Tongue (tissue), 2 donors: ENCODE results near the gene TBRG4. TPM values are rescaled to one million over a fixed set of nuclear protein-coding genes. Genes with fewer than 3 reads are reported as not detected.
"Not testable (repeated sequence)": the region's sequence is repeated elsewhere in the genome, so short reads cannot be mapped to it uniquely, and the experiment has no call there.

Experiments used
- DNase-seq: peaks from one replicate; pipeline ENCODE4 v3.0.0-alpha.2; 2015
- total RNA-seq: library from RNA; depleted of rRNA; stranded (reverse); fragments of >200 nt; gene quantifications from one replicate; pipeline ENCODE4 v1.2.3, GENCODE V29; 2014

The TBRG4 gene
- total RNA-seq, 1 donor from 2014 or later = 55.4 TPM

- DNase-seq = no peak
Observed at GRCh38 chr7:45116048-45116447, 4.6 kb upstream of the TBRG4 start.

DNA sequence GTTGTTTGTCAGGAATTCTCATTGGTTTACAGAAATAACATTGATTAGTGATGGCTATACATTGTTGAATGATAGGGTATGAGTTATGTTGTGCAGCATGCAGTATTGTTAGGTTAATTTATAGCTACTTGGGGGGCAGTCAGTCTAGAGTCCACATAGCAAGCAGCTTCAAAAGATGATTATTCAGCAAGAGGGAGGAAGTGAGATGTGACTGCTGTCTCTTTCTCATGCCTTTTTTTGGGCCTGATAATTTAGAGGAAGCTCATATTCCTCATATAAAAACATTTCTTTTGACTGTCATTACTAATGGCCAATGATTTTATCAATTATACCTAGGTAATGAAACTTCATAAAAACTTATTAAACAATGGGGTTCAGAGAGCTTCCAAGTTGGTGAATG, 3.4 kb upstream of the TBRG4 start:
- no peak for DNase-seq

DNA sequence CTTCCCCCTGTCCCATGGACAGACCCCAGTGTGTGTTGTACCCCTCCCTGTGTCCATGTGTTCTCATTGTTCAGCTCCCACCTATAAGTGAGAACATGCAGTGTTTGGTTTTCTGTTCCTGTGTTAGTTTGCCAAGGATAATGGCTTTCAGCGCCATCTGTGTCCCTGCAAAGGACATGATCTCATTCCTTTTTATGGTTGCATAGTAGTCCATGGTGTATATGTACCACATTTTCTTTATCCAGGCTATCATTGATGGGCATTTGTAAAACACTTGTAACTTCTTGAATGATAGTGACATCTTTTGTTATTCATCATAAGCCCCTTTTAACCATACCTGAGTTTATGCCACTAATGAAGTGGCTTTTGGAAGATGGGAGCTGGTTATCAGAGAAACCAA, 2.8 kb upstream of the TBRG4 start:
- DNase-seq = not testable (repeated sequence)

DNA sequence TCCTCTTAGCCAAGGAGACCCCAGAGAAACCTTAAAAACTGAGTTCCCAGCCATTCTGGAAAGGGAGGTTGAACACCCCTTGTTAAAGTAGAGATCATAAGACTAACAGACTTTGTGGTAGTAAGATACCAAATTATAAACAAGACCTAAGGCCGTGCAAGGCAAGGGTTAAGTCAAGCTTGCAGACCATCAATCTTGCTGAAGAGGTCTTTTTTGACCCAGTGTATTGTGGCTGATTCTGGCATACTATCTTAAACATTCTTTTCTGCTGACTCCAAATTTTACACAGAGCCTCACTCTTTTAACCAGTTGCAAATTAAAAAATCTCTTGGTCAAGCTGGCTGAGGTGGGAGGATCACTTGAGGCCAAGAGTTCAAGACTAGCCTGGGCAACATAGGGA, 1.2 kb upstream of the TBRG4 start:
- DNase-seq = no peak

DNA sequence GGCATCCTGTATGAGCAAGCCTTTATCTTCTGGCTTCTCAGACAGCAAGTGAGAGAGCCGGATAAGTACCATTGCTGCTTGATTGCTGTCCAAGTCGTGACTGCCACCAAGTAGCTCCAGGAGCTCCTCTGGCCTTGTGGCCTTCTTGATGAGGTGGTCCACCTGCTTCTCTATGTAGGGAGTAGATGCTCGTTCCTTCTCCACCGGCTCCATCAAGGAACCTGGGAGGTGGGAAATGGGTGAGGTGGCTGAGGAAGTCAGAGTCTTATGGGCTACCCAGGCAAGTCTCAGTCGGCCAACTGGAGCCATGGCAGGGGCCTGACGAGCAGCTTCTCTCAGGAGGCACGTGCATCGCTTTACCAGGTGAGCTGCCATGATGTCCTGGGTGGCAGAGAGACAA, 2.6 kb downstream of the TBRG4 start:
- DNase-seq = no peak

DNA sequence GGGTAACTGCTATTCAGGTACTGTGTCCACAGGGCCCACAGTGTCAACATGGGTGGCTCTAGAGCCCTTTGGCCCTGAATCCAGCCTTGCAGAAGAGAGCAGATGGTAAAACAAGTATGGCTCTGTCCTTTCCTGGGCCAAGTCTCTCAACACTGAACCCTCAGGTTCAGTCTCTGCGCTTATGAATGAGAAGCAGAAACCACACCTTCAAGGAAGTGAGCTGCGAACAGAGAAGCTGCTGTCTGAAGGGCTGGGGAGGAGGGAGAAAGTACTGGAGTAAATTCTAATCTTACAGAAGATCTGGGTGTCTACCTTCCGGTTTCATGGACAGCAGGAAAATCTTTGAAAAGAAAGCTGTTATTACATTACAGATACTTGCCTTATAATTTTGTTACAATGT, 4.1 kb downstream of the TBRG4 start:
- no peak for DNase-seq

- DNase-seq = no peak
Observed at GRCh38 chr7:45106820-45107219, 4.7 kb downstream of the TBRG4 start.

DNA sequence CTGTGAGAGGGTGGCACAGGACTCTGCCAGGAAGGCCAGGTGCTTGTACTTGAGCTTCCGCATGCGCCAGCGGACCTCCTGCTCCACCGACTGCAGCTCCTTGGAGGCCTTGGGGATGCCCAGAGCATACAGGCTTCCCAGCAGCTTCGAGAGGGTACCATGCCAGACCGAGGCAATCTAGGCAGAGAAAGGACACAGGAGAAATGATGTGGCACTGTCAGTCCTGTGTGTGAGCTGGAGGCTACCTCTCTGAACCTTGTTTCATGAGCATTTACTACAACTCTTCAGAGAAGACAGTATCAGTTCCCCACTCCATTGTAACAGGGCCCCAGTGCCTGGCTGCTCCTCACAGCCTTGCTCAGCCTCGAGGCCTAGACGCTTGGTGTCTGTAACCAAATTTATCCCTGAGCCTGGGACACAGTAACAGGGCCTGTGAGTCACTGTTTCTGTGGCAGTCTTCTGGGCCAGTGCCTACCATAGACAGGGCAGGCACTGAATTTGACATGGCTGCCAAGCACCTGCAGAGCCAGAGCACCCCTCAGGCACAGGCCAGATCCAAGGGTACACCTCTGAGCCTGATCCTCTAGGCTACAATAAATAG, 5.8 kb downstream of the TBRG4 start:
- no peak for DNase-seq

DNA sequence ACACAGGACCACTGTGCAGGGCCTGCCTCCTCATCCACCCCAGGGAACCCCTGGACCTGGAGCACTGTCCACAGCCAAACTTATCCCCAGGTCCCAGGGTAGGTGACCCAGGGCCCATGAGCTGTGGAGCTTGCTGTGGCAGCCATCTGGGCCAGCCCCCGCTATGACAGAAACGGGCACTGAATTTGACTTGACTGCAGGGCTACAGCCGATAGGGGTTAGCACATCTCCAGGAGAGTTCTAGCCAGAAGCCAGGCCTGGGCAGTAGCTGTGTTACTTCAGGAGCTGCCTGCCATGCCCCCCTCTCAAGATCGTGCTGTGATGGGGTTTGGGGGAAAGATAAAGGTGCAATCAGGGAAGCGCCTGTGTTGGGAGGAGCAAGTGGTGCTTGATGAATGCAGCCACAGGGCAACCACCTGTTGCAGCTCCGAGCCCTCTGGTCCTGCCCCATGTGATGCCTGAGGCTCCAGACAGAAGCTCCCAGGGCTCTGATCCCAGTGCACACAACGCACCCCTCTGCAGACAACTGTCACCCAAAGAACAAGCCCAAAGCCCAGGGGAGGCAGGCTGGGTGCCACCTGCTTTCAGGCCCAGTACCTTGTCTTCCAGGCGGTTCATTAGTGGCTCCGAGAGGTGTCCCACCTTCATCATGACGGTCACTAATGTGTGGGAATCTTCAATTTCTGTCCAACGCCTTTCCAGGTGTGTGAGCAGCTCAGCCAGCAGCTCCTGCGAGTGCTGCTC, 6.5 kb downstream of the TBRG4 start:
- DNase-seq = no peak

GRCh38 chr7:45103958-45104843, 7.3 kb downstream of the TBRG4 start:
- no peak for DNase-seq

DNA sequence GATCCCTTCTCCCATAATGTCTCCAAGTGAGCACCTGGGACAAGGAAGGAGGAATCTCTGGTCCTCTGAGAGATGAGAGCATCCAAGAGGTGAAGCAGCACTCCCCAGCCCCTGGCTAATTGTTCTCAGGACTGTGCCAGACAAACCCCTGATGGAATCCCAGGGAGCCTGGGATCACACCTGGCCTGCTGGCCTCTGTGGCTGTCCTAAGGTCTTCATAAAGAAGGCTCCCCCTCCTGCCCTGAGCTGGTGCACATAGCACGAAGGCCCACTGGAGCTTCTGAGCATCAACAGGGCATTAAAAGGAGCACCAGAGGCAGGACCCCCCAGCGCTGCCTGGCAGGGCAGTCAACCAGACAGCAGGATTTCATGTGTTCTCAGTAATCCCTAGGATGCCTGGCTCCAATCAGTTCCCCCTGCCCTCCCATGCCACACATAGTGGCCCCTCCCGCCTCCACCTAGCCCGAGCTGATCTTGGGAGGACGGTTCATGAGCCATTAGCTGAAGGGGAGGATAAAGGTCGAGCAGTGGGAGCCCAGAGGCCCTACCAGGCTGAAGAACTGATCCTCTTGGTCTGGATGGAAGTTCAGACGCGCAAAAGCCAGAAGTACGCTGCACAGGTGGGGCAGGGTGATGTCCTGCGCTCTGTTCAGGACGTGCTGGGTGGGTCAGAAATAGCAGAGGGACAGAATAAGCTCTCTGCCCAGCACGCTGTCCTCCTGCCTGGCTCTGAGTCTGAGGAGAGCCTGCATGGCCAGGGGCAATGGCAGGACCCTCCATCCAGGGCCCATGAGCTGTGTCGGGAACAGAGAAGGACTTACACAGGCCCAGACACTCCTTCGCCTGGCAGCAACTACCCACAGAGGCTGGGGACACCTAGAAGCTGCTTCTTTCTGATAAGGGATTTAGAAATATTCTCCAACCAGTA, 8.4 kb downstream of the TBRG4 start:
- no peak for DNase-seq

DNA sequence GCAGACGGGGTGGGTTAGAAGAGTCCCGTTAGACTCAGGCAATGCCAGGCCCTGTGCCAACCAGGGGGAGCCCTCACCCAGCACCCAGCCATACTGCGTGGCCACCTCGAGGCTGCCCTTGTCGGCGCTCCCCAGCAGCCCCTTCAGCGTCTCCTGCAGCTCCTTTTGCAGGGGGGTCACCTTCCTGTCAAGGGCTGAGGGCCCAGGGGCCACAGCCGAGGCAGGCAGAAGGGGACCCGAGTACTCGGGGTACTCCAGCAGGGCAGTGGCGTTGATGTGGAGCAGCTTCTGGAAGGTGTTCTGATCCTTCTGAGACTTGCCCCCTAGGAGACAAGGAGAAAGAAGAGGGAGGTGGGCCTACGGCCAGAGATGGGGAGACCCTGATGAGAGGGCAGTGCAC, 9.7 kb downstream of the TBRG4 start:
- no peak for DNase-seq

DNA sequence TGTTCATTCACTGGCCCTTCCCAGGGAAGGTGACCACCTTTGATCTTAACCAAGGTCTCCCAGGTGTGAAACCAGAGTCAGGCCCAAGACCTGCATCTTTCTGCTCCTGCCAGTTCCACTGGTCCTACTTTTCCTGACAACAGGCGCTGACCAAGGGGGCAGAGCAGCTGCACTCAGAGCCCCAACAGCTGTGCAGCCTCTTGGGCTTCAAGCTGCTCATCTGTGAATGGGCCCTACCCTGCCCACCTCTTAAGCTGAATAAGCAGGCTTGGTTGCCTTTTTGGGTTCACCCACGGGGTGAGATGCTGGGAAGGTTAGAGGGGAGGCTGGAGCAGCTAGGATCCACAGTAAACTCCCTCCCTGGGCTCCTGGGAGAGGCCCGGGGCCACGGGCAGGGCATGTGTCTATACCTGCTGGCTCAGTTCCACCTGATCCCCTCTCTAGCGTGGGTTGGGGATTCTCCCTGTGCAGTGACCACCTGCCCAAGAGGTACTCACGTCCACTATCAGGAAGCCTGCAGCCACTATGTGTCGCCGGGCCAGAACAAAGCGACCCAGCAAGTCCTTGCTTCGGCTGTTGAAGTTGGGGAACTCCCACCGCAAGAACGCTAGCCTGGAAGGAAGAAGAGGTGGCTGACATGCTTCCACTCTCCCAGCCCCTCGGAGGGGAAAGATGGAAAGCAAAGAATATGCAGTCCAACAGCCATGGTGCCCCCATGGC, 10.6 kb downstream of the TBRG4 start:
- no peak for DNase-seq

DNA sequence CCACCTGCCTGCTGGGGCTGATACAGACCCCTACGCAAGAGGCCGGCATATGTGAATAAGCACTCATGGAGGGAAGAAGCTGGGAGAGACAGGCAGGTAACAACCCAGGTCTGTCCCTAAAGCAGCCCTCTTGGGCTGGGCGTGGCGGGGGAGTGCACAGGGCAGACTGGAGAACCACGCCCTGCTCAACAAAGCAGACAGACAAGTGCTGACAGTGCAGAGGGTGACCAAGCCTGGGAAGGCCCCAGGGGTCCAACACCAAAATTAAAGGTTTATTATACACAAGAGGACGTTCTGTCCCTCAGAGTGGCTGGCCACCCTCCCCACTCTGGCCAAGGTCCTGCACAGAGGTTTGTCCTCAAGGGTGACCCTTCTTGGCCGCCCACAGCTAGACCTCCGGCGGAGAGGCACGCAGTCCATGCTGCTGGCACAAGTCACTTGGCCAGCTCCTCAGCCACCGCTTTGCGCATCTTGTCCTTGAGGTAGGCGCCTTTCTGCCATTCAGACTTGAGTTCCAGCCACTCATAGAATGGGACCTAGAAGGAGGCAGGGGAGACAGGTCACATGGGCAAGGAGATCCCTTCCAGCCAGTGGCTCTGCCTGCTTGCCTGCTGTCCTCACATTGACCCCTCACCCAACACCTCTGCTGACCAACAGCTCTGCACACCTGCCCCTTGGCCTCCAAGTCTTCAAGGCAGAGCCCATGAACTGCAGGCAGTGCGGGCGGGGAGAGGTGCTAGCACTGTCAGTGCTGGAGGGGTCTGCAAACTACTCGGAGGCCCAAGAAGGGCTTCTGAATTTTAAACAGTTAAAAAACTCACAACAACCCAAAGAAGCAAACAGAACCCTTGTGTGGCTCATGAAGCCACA, 11.4 kb downstream of the TBRG4 start:
- DNase-seq = no peak

DNA sequence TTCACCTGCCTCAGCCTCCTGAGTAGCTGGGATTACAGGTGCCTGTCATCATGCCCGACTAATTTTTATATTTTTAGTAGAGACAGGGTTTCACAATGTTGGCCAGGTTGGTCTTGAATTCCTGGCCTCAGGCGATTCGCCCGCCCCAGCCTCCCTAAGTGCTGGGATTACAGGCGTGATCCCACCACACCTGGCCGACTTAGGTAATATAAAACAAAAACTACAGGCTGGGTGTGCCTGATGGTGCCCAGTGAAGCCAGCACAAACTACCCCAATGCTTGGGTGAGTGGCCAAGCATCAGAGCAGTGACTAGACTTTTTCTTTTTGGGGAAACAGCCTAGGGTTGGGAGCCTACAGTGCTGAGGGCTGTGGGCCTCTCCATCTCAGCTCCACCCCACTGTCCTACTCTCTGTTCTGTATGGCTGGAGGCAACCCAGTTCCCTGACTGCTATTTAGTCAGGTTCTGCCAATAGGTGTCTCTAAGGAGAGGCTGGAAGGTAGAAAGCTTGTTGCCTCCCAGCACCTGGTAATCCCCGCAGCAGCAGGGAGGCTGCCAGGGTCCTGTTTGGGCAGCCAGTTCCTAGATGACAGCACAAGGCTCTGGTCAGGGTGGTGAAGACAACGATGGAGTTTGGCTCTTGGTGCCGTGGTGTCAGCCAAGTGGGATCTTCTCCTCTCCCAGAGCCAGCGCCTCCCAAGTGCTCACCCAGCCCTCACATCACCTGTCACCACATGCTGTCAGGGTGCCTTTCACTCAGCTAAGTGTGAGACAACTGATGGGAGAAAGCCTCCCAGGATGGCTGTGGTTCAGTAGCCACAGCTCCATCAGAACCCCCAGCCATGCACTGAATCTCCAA, 12.3 kb downstream of the TBRG4 start:
- no peak for DNase-seq

DNA sequence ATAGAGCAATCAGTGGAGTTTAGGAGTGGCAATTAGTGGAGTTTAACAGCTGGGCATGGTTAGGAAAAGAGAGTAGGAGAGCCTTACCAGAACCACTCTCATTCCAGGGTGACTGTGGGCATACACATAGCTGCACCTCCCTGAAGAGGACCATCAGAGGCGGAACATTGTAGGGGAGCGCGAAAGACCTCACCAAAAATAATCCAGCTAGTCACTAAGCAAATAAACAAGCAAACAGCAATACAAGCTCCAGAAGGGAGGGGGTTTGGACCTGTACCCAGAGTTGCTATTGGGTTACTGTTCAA, 18.6 kb downstream of the TBRG4 start:
- no peak for DNase-seq

- no peak for DNase-seq
Observed at GRCh38 chr7:45092100-45092930, 19.2 kb downstream of the TBRG4 start.

- peak; percentile 73 for DNase-seq
Observed at GRCh38 chr7:45089341-45089891, 22.1 kb downstream of the TBRG4 start.
